ENCODE results near the gene OSBPL6.

DNA sequence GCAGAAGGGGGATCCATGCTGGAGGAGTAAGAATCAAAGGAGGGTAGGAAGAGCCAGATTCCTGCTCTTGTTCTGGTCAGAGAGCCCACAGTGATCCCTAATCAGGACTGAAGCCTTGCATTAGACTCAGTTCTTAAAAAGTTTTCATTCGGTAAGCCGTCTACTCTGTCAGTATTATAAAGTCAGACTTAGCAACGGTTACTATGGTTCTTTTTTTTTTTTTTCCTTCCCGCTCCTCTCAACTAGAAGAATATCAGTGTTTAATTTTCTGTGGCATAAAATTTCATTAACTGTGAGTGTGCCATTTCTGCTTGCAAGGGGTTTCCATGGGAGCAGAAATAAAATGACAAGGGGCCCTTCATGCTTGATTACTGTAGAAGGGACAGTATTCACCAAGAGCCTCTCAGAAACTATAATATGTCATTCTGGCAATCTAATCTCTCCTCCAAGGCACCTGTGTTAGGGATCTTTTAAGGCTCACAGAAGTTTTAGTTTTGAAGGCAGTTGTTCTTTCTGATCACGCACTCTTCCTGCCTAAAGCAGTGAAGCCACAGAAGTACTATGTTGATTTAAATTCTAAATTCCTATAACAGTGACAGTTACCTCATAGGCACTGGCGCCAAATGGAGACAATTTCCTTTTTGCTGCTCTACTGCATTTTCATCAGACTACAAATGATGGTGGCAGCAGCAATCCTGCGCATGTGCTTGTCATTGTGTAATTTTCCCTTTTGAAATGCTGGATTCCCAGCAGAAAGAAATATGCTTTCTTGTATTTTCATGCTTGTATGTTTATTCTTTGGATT is 57.0 kb downstream of the OSBPL6 start:
- TF ChIP-seq CTCF (IDR thresholded peaks at IDR 0.05; ENCODE audit: borderline replicate concordance, extremely low read depth, low read length, poor library complexity, severe bottlenecking): no peak
- TF ChIP-seq EZH2 (IDR thresholded peaks at IDR 0.05; ENCODE audit: borderline replicate concordance, low read depth, low read length, severe bottlenecking): no peak
